Measurements from ENCODE around the gene ZNF576. TPM values are rescaled to one million over a fixed set of nuclear protein-coding genes. Genes with fewer than 3 reads are reported as not detected.
A peak's percentile ranks its signal among the peaks of the same experiment; 100 is the strongest.

The ZNF576 gene
- total RNA-seq, 4 donors from 2014 or later: 9.9 to 18.8 (median 15.2) TPM

- peaks cover 0 to 45% (median 0%) of the 10 kb centered on the region in 3 donors for H3K36me3 ChIP-seq
- H3K27me3 ChIP-seq: no peaks in the 10 kb centered on the region
- 90 to 98% methylated on average over 12 of the region's 12 CpGs for WGBS, 2 donors
- no peak overlapping the region for H3K27ac ChIP-seq
- TF ChIP-seq POLR2A (IDR thresholded peaks at IDR 0.05) (no peak), EP300 (IDR thresholded peaks at IDR 0.05) (no peak), CTCF (IDR thresholded peaks at IDR 0.05) (no peak)
- no peaks in the 10 kb centered on the region for H3K9me3 ChIP-seq
- peaks cover 0 to 14% (median 4%) of the 10 kb centered on the region in 4 donors for H3K4me1 ChIP-seq
- DNase-seq (ENCODE audit: low spot score in 2 of 2): no peak
- no peak overlapping the region for H3K4me3 ChIP-seq
These were observed 35.0 kb upstream of the ZNF576 start for GRCh38 chr19:43561139-43561970.

- Histone ChIP-seq H3K27me3 (no peaks in the 10 kb centered on the region), H3K4me1 (peaks cover 0 to 14% (median 4%) of the 10 kb centered on the region in 4 donors), H3K9me3 (no peaks in the 10 kb centered on the region), H3K4me3 (no peak overlapping the region), H3K27ac (peak overlapping the region in 2 of 4 donors; percentile 25 to 64), H3K36me3 (peaks cover 0 to 38% (median 0%) of the 10 kb centered on the region in 3 donors)
- DNase-seq (ENCODE audit: low spot score in 2 of 2): no peak
- 81 to 92% methylated on average over 6 of the region's 6 CpGs for WGBS, 2 donors
- TF ChIP-seq POLR2A (IDR thresholded peaks at IDR 0.05) (no peak), EP300 (IDR thresholded peaks at IDR 0.05) (no peak), CTCF (IDR thresholded peaks at IDR 0.05) (no peak)
These were observed 34.1 kb upstream of the ZNF576 start for GRCh38 chr19:43562226-43562697.

- 56 to 65% methylated on average over 12 to 13 of the region's 14 CpGs for WGBS, 2 donors
- Histone ChIP-seq H3K4me1 (peaks cover 0 to 14% (median 4%) of the 10 kb centered on the region in 4 donors), H3K4me3 (no peak overlapping the region), H3K27ac (peak overlapping the region in 3 of 4 donors; percentile 34 to 64 (median 59)), H3K9me3 (no peaks in the 10 kb centered on the region), H3K27me3 (no peaks in the 10 kb centered on the region), H3K36me3 (peaks cover 0 to 38% (median 0%) of the 10 kb centered on the region in 3 donors)
- DNase-seq (ENCODE audit: low spot score in 2 of 2): peak; percentile 38 to 64
- TF ChIP-seq EP300 (IDR thresholded peaks at IDR 0.05) (peak in 1 of 2 donors; percentile 82), CTCF (IDR thresholded peaks at IDR 0.05) (no peak), POLR2A (IDR thresholded peaks at IDR 0.05) (no peak)
These were observed 33.6 kb upstream of the ZNF576 start for GRCh38 chr19:43562698-43563241.

- no peak for DNase-seq (ENCODE audit: low spot score in 2 of 2)
- no peaks in the 10 kb centered on the region for H3K9me3 ChIP-seq
- peaks cover 0 to 35% (median 0%) of the 10 kb centered on the region in 3 donors for H3K36me3 ChIP-seq
- H3K4me3 ChIP-seq: no peak overlapping the region
- H3K4me1 ChIP-seq: peaks cover 0 to 14% (median 4%) of the 10 kb centered on the region in 4 donors
- no peak for TF ChIP-seq POLR2A (IDR thresholded peaks at IDR 0.05)
- TF ChIP-seq EP300 (IDR thresholded peaks at IDR 0.05): no peak
- no peak for TF ChIP-seq CTCF (IDR thresholded peaks at IDR 0.05)
- no peak overlapping the region for H3K27ac ChIP-seq
- H3K27me3 ChIP-seq: no peaks in the 10 kb centered on the region
- WGBS, 2 donors: 78 to 84% methylated on average over 10 of the region's 10 CpGs
These were observed 32.5 kb upstream of the ZNF576 start for GRCh38 chr19:43563816-43564457.

All from tibial nerve (tissue), 4 donors.